HT-29 (cell line): ENCODE measurements around the gene LCP2. TPM values are rescaled to one million over a fixed set of nuclear protein-coding genes. Genes with fewer than 3 reads are reported as not detected.

Experiments used
- DNase-seq: peaks from one replicate; pipeline ENCODE4 v3.0.0-alpha.2; 2015; ENCODE audit warnings: low spot score
- total RNA-seq: library from RNA; depleted of rRNA; stranded (reverse); fragments of >200 nt; shearing (Covaris generic); gene quantifications from 2 replicates; pipeline ENCODE4 v1.2.3, GENCODE V29; 2014; rRNA removed

Gene LCP2
- not detected in 2 replicates for total RNA-seq

DNA sequence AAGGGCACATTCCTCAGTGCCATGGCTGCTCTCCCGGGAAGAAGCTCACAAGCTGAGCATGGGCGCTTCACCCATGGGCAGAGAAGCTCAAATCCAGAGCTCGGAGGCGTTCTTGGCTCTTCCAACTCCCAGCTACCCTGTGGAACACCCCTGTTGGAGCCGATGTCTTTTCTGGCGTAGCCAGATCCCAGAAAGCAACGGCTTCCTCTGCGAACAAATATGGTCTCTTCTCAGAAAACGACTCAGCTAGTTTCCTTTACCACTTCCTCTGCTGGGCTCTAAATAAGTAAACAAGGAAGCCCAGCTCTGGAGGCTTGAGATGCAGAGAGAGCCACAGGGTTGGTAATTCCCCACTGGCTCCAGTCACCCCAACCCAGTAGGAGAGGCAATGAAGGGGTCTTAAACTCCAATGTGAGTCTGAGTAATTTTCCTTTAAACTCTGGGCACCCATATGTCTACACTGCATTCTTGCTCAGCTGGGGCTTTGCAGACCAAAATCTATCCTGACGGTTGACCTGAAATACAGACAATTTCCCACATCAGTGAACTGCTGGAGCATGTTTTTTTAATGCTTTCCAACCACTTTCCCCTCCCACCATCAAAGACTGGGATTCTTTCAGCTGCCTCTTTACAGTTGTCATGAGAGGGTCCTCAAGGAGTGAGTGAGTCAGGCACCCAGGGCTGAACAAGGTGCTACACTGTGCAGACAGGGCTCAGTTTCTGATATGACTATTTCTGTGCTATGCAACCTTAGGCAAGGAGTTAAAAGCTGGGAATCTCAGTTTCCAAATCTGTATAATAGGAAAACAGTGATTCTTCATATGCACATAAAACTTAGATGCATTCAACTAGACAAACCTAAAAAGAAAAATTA, at the start of gene LCP2:
Gene LCP2 (minus strand): TSS at position 189 of the 874 bp plus-strand sequence. CDS start 166 bp downstream, at position 23.
- no peak for DNase-seq

DNA sequence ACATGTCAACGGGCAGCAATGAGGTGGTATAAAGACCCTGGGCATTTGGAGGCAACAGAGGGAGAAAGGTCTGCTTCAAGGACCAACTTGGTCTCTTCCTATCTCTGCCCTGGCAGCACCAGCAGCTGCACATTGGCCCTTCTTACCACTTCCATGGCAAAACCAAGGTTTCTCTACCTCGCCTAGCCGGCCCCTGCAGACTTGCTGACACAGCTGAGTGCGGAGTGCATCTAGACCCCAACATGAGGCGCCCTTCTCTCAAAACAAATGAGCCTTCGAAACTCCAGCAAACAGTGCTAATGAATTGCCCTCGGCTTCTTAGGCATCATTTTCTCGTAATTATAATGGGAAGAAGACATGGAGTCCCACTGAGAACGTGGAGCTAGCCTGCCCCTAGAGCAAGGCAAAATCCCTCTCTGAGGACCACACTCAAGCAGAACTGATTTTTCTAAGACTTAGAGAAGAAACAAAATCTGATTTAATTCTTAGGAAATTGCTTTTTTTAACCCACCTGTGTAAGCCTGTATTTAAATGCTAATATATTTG, 49.5 kb upstream of the LCP2 start:
- no peak for DNase-seq

GRCh38 chr5:170345971-170346370, 48.4 kb upstream of the LCP2 start:
- no peak for DNase-seq

DNA sequence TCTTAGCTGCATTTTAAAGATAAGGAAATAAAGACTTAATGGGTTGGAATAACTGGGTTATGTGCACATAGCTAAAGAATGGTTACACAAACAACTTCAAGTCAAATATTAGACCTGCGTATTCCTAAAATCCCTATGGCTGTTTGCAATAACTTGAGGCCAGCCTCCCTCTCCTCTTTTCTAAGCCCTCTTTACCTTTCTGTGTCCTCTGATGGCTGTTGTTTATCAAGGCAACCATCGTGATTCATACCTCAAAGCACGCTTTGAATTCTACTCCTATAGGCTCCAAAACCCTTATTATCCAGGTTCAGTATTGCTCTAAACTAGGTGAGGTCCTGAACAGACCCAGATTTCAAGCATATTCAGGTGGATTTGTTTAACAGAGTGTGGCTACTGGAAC, 45.6 kb upstream of the LCP2 start:
- DNase-seq = no peak

GRCh38 chr5:170342153-170342725, 44.7 kb upstream of the LCP2 start:
- DNase-seq = no peak

DNA sequence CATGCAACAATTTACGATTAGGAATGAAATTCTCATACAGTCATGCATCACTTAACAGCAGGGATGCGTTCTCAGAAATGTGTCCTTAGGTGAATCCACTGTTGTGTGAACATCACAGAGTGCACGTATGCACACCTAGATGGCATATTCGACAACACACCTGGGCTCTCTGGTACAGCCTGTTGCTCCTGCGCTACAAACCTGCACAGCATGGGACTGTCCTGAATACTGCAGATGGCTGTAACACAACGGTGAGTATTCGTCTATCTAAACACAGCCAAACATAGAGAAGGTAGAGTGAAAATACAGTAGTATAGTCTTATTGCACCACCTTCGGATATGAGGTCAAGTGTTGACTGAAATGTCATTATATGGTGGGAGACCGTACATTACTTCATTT, 44.0 kb upstream of the LCP2 start:
- DNase-seq = no peak

DNA sequence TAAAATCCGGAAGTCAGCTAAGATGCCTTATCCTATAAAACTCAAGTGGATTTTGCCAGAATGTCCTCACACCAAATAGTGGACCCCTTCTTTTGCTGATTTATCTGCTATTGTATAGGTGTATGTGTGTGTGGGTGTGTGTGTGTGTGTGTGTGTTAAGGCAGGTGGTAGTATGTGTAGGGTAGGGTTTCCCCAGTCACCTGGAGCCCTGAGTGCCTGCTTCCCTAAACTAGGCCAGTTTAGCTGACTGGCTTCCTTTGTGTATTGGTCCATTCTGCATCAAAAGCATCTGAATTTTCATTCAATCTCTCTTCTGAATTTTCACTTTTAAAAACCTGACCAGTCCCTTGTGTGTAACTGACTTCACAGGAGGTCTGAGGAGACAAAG, 42.2 kb upstream of the LCP2 start:
- DNase-seq = no peak

- DNase-seq = peak; percentile 3
These were observed 41.6 kb upstream of the LCP2 start for GRCh38 chr5:170338933-170339779.

DNA sequence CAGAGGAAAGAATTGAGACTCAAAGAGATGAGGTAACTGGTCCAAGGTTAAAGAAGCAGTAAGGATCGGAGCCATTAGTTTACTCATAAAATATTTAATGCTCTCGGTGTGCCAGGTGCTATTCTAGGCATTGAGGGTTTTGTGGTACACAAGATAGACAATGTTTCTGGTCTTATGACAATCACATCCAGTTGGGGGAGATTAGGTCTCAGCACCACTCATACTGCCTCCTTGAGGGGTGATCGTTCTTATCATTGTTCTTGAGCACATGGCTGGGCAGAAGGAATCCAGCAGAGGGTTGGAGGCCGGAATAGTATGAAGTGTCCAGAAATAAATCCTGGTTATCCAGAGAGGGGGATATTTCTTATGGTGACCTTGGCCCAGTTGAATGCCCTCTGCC, 40.7 kb upstream of the LCP2 start:
- no peak for DNase-seq

- DNase-seq = no peak
These were observed 39.6 kb upstream of the LCP2 start for GRCh38 chr5:170337045-170337733.

DNA sequence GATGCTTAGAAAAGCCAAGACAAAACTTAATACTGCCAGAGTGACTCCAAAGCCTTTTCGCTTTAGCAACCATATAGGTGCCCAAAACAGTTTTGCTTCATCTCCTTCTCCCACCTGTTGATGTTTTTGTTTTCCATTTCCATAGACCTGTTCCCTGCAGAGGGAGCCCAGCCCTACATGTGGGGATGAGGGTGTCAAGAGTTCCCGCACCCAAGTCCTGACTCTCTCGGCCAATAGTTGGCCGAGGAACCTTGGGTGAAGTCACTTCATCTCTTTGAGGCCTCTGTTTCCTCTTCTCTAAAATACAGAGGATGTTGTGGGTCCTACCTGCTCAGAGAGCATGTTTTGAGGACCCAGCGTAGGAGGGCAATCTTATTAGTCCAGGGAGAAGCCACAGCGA, 38.5 kb upstream of the LCP2 start:
- no peak for DNase-seq

DNA sequence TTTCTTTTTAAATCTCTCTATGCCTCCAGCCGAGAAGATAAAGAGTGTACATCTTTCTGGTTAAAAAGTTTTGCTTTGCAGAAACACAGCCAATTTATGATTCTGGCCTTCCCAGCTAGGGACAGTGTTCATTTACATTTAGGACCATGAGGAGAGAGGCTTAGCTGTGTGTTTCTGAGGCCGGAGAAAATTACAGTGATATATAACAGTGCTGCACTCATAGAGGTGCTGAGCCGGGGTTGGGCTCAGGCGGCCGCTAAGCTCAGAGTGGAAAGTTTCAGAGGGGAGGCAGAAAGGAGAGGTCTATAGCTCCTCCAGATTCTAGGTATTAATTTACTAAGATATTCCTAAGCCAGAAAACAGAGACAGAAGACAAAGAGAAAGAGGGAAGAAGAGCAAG, 37.0 kb upstream of the LCP2 start:
- DNase-seq = no peak

- no peak for DNase-seq
These were observed 35.8 kb upstream of the LCP2 start for GRCh38 chr5:170333161-170333910.

DNA sequence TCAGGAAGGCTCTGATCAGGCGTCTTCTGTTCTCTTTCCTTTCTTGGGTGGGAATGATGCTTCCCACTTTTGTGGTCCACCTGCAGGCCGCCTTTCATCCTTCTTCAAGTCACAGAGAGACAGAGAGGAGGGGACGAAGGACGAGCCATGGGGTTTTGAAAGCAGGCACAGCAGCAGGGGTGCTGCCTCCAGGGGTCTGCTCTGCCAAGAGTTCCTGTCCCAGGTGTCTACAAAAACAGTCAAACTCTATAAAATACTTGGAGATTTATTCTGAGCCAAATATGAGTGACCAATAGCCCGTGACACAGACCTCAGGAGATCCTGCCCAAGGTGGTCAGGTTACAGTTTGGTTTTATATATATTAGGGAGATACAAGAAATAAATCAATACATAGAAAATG, 34.5 kb upstream of the LCP2 start:
- no peak for DNase-seq

GRCh38 chr5:170330568-170331054, 33.0 kb upstream of the LCP2 start:
- no peak for DNase-seq

GRCh38 chr5:170329524-170329923, 31.9 kb upstream of the LCP2 start:
- no peak for DNase-seq

- no peak for DNase-seq
These were observed 30.3 kb upstream of the LCP2 start for GRCh38 chr5:170327829-170328228.

DNA sequence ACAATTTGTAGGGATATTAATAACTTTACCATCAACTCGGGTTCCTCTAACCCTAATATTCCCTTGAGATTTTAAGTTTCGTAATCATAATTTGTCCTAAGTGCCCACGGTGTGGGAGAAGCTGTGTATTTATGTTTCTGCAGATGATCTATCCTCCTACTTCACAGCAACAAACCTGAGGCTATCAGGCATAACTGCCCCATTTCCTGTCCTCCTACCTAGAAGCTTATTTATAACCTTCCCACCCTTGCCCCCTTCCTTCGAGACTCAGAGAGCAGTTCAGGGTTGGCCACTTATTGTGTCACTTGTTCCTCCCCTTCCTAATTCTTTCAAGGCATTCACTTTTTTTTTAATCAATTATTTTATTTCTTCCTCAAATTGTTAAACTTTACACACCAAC, 29.6 kb upstream of the LCP2 start:
- no peak for DNase-seq

DNA sequence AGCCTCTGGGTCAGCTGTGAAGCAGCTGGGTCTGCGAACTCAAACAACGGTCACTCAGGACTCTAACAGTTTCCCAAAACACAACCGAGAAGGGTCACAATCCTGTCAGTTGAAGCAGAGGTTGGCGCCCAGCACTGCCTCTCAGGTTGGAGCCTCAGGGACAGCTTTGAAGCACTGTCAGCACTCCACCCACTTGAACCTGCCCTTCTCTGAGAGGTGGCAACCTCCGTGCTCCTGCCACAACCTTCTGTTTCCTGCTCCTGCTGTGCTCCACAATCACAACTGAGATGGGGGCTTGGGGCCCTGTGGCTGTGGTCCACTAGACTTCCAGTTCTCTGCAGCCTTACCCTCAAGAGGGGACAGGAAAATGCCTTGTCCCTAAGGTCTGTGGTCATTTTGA, 21.7 kb upstream of the LCP2 start:
- no peak for DNase-seq

DNA sequence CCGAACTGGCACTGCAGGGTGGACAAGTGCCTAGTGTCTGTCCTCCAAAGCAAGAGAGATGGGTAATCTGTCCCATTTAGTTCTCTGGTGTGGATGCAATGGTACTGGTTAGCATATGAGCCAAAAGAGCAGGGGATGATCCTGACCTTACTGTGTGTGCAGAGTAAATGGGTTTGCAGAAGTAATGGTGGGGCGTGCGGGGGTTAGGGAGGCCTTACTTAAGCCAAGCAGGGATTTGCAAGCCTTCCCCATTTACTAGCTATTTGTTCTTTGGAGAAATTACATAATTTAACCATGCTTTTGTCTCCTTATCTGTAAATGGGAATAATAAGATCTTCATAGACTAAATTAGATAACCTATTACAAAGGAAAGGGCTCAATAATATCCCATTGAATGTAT, 19.9 kb upstream of the LCP2 start:
- DNase-seq = no peak

GRCh38 chr5:170316937-170317336, 19.4 kb upstream of the LCP2 start:
- DNase-seq = no peak
